HG03521 (cell line): ENCODE results near the gene LRRC59.

ENCODE experiments used
- ATAC-seq: cut with Tn5 transposase; IDR thresholded peaks from one replicate; pipeline ENCODE4 v1.9.1; 2021; ENCODE audit warnings: mild to moderate bottlenecking, moderate library complexity; ENCODE audit not compliant: unreplicated experiment

Gene LRRC59

DNA sequence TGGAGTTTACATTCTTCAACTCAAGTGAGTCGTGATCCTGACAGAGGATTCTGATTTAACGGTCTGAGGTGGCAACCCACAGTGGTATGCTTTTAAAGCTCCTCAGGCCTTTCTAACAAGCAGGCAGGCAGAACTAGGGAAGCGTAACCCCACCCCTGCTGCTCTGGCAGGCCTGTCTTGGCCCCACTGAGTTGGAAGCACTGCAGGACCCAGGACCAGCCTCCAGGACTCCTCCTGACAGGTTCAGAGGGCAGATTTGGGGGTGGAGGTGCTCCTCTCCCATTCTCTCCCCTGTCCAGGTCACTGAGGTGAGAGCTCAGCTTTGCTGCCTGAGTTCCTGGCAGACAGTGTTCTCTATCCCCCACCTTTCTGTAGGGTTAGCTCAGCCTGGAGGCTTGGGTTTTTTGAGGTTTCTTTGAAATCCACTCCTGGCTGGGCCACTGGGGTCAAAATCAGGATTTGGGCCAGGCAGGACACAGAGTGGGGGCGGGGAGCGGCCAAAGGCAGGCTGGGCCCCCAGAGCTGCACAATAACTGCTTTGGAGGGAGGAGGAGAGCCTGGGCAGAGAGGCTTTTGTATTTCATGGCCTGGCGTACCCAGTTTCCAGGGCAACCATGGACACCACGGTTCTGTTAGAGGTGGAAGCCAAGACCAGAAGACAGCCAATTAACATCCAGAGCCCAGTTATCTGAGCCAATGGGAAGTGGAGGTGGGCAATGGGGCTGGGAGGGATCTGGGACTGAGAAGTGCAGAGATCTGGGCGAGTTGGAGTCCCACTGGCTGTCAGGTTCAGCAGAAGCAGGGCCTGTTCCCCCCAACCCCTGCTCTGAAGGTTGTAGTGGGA, 33.9 kb downstream of the LRRC59 start:
- ATAC-seq, result no peak

DNA sequence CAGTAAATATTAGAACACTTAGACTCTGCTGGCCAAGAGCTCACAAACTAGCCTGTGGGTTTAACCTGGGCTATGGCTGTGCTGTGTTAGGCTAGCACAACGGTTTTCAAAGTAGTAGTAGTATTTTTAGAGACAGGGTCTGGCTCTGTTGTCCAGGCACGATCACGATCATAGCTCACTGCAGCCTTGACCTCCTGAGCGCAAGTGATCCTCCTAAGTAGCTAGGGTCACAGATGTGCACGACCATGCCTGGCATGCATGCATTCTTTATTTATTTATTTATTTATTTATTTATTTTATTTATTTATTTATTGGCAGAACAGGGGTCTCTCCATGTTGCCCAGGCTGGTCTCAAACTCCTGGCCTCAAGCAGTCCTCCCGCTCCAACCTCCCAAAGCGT, 34.7 kb downstream of the LRRC59 start:
- ATAC-seq, result no peak

DNA sequence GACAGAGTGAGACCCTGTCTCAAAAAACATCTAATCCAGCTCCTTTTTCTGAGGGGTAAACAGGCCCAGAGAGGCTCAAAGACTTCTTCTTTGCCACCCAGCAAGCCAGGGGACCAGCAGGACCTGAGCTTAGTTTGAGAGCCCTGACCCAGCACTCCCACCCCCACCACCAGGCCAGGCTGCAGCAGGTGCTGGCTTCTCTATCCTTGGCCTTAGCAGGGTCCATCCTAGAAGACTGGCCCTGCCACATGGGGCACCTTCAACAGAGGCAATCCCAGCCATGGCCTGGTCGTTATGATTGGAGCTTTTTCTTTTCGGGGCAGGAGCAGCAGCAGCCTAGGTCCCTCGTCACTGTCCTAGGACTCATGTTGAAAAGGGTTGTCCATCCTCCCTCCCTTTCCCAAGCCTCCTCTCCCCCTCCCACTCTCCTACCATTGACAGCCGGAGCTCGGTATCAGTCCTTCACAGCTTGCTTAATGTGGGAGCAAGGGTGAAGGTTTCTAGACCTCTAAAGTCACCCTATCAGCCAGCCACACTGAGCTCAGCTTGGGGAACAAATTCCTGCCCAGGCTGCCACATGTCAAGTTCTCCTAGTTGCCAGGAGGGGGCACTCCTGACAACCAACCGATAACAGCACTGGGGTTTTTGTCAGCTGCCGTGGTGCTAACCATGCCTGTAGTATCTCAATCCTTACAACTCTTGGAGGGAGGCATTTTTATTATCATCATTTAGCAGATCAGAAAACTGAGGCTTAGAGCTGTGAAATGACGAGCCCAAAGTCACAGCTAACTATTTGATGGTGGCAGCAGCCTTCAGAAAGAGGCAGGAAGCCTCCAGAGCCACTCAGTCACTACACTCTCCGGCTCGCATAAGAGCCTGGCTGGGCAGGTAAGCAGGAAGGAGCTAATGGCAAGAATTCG, 35.5 kb downstream of the LRRC59 start:
- ATAC-seq, result peak; percentile 55

DNA sequence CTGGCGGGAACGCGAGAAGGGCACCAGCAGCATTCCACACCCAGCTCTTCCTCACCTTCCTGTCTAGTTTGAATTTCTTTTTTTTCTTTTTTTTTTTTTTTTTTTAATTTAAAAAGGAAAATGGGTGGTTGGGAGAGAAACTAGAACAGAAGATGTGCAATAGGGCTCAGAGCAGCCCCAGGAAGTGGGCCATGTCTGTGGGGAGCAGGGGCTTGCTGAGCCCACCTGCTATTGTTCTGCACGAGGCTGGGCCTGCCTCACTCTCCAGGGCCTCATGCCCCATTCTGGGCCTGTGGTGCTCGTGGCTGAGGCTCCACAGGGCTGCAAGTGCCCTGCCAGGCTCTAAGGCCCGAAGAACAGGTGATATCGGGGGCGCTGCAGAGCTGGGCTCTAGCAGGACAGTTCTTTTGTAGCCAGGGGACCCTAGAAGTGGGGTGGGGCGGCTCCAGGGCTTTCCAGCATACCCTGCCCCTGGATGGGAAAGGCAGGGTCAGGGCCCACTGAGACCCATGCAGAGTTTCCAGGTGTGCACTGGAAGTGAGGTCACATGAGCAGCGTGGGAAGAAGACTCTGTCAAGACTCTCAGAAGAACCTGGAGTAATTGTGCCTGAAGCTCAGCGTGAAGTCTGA, 36.7 kb downstream of the LRRC59 start:
- ATAC-seq, result no peak

DNA sequence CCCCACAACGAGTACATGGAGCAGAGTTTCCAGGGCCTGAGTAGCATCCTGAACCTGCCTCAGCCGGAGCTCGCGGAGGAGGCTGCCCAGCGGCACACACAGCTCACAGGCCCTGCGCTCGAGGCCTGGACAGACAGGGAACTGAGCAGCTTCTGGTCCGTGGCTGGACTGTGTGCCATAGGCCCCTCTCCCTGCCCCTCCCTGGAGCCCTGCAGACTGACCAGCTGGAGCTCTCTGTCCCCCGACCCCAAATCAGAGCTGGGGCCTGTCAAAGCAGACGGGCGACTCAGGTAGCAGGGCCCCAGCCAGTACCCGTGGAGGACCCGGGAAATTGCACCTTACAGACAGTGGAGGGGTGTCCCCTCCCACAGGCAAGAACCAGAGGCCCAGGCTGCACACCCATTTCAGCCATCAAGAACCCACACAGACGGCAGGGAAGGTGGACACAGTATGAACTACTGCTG, 37.3 kb downstream of the LRRC59 start:
- no peak for ATAC-seq

DNA sequence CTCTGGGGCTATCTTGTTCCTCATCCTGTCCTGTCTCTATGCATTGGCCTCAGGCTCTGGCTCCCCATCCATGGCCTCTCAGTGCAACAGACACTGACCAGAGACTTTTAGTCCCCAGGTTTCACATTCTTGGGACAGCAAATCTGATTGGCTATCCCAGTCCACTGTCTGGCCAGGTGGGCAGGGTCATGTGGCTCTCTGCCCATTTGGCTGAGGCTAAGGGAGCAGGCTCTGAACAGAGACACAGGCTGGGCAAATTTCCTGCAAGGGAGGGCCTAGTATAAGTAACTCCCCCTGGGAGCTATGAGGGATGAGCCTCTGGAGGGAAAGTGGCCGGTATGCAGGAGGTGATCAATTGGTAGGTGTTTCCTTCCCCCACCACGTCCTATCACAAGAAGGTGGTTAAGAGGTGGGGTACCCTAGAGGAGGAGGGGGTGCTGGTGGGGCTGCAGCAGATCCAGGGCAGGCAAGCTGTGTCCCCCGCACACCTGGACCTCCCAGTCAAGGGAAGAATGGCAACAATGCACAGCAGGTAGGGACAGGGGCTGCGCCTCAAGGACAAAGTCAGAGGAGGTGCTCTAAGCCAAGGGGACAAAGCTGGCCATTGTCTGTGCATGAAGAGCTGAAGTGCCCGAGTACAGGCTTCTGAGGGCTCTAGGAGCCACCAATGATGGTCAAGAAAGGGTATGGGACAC, 38.2 kb downstream of the LRRC59 start:
- ATAC-seq, result no peak

DNA sequence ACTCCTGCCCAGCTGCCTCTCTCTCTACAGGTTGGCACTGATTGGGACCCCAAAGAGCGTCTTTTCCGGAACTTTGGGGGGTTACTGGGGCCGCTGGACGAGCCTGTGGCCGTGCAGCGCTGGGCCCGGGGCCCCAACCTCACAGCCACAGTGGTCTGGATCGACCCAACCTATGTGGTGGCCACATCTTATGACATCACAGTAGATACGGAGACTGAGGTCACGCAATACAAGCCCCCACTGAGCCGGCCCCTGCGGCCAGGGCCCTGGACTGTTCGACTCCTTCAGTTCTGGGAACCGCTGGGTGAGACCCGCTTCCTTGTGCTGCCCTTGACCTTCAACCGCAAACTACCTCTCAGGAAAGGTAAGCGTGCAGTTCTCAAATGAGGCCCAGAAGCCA, 39.1 kb downstream of the LRRC59 start:
- no peak for ATAC-seq

DNA sequence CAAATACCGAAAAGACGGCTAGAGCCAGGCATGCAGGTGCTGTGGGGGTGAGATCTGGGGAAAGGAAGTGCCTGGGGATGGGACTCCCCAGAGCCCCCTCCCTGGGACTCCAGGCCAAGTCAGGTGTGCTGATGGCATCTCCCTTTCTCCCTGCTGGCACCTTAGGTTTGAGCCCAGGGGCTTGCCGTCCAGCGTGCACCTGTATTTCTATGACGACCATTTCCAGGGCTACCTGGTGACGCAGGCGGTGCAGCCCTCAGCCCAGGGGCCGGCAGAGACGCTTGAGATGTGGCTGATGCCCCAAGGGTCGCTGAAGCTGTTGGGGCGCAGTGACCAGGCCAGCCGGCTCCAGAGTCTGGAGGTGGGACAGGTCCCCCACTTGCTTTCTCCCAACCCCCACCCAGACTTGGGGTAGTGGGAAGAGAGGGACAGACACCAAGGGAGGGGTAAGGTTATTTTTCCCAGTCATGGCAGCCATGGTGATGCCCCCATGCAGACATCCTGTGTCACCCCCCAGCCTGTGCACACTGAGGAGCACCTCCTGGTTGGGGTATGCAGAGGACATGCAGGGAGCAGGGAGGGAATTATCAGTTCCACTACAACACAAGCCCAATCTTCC, 40.3 kb downstream of the LRRC59 start:
- no peak for ATAC-seq

DNA sequence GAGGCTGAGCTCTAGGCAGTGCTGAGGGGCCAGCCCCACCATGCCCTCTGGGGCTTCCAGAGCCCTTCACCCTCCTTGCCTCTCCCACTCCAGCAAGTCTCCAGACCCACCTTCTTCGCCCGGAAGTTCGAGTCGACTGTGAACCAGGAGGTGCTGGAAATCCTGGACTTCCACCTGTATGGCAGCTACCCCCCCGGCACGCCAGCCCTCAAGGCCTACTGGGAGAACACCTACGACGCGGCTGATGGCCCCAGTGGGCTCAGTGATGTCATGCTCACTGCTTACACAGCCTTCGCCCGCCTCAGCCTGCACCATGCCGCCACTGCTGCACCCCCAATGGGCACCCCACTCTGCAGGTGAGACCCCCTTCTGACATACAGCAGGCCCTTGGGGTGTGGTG, 40.9 kb downstream of the LRRC59 start:
- no peak for ATAC-seq

DNA sequence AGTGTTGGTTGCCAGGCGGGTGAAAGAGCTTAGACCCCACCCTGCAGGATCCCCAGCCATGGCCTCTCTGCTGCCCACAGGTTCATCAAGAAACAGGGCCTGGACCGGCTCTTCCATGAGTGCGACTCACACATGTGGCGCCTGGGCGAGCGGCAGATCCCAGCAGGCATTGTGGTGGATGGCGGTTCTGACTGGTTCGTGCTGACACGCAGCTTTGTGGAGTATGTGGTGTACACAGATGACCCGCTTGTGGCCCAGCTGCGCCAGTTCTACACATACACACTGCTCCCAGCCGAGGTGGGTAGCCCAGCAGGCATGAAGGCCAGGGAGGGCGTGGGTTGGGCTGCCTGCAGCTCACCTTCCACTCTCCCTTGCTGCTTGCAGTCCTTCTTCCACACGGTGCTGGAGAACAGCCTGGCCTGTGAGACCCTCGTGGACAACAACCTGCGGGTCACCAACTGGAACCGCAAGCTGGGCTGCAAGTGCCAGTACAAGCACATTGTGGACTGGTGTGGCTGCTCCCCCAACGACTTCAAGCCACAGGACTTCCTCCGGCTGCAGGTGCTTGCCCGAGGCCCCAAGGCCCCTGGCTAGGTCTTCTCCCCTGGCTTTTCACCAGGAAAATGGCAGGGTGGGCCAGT, 41.5 kb downstream of the LRRC59 start:
- ATAC-seq, result no peak

DNA sequence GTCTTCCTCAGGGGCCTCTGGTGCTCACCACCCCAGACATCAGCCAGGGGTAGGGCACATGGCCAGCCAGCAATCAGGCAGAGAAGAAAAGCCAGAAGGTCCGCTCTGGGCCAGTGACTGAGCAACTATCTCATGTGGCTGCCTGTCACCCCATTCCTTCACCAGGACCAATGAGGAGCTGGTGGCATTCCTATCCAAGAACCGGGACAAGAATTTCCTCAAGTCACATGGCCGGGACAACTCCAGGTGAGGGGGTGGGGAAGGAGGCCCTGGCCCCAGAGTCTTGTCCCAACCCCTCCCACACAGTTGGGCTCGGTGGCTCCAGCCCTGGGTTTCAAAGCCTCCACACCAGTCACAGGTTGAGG, 42.0 kb downstream of the LRRC59 start:
- ATAC-seq, result no peak

DNA sequence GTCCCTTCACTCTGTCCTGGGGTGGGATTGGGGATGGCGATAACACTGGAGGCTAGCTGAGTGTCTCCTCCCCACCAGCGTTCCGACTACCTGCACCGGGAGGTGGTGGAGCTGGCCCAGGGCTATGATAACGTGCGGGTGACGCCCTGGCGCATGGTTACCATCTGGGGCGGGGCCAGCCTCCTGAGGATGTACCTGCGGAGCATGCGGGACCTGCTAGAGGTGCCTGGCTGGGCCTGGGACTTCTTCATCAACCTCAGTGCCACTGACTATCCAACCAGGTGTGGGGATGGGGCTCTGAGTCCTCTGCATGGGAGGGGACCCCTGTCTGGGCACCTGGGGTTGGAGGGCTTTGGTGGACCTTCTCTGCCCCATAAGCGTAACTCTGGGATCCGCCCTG, 42.5 kb downstream of the LRRC59 start:
- ATAC-seq, result no peak

DNA sequence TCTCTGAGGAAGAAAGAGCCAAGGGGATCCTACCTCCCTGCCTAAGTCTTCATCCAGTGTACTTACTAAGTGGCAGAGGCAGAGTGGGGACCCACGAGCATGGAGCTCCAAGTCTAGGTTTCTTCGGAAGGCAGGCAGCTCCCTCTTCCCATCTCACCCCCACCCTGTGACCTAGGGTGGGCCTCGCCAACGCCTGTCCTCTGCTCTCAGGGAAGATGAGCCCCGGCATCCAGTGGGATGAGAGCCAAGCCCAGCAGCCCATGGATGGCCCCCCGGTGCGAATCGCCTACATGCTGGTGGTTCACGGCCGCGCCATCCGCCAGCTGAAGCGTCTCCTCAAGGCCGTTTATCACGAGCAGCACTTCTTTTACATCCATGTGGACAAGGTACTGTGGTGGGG, 43.1 kb downstream of the LRRC59 start:
- ATAC-seq, result no peak

DNA sequence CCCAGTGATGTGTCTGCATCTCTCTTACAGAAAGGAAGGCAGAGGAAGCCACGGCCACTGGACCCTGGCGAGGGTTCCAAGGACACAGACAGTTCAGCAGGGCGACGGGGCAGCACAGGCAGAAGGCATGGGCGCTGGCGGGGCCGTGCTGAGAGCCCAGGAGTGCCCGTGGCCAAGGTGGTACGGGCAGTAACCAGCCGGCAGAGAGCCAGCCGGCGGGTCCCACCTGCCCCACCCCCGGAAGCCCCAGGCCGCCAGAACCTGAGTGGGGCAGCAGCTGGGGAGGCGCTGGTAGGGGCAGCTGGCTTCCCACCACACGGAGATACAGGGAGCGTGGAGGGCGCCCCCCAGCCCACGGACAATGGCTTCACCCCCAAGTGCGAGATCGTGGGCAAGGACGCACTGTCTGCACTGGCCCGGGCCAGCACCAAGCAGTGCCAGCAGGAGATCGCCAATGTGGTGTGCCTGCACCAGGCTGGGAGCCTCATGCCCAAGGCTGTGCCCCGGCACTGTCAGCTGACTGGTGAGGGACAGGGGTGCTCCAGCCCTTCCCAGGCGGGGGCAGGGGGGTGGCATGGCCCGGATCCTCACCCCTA, 43.6 kb downstream of the LRRC59 start:
- no peak for ATAC-seq

DNA sequence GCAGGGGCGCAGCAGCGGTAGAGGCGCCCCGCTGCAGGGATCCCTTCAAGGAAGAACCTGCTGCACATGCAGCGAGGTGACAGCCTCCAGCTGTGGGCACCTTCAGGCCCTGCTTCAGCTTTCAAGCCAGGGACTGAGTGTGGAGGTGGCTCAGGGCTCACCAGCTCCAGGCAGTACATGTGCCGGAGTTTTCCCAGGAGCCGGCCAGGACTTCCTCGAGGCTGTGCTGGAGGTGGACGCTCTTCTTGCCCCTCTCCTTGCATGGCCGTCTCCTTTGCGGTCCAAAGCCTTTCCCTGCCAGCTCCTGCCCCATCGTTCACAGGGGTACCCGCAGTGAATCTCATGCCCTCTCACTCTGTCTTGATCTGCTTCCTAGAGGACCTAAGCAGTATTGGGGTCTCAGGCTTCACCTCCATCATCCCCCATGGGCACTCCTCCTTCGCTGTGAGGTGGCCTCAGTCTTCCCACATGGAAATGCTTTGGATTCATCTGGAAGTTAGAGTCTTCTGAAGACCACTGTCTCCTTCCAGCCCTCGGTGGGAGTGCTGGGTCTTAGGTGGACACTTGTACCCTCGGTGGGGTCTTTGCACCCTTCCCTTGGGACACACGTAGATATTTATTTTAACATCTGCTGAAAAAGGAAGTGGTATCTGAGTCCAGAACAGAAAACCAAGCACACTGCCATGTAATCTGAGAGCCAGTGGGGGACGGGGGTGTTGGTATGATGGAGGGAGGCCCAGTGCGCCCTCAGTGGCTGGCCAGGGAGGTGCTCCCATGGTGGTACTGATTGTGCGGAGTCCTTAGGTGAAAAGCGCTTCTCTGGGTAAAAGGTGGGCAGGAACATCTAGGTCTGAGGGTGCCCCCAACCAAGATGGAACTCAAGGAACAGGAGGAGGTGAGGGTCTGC, 44.4 kb downstream of the LRRC59 start:
- ATAC-seq, result no peak

DNA sequence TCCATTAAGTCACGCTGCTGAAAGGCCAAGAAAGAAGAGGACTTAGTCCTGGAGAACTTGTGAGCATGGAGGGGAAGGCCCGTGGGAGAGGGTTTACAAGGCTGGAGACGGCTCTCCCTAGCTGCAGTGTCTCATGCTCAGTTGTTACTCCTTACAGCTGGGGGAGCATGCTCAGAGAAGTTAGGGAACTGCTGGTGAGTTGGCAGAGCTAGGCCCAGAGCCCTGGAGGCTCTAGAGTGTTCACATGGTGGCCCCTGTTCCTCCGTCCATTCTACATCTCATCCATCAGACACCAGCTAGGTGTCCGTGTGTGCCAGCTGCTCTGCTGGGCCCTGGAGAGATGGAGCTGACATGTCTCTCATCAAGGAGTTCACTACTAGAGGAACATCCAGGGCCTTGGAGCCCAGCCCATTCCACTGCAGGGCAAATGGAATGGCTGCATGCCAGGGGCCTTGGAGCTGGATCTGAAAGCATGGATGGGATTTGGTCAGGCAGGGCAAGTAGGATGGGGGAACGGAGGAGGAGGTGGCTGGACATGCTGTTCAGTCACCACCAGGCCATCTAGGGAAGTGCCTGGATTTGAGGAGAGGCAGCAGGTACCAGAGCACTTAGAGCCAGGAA, 45.1 kb downstream of the LRRC59 start:
- no peak for ATAC-seq

DNA sequence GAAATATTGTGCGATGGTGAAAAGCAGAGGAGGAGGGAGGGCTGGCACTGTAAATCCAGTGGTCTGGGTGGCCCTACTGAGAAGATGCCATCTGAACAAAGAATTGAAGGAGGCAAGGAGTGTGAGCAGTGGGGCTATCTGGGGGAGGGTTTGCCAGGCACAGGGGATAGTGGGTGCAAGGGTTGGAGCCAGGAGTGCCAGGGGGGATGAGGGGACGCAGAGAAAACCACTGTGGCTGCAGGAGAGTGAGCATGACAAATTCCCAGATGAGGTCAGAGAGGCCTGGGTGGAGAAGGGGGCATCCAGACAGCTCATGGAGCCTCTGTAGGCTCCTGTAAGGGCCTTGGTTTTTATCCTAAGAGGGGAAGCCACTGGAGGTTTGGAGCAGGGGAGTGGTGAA, 46.6 kb downstream of the LRRC59 start:
- ATAC-seq, result no peak

DNA sequence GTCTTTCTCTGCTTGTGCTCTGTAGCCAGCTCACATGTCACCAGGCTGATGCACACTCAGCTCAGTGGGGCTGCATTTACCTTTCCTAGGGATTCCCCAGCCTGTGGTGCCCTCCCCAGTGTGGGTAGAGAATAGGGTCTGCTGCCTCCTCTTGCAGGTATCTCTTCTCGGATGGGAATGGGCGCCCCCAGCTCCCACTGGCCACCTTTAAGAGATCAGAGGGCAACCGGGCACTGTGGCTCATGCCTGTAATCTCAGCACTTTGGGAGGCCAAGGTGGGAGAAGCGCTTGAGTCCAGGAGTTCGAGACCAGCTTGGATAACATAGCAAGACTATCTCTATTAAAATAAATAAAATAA, 48.1 kb downstream of the LRRC59 start:
- no peak for ATAC-seq
